Activated T-cell treated with anti-CD3 and anti-CD28 coated beads, Interleukin-2, amount 50 U/mL, for 48 hours (primary cell): ENCODE results near the gene CXXC5.

Source experiments
- DNase-seq, 2 experiments: peaks; one replicate each; pipeline ENCODE4 v3.0.0-alpha.2; 2020

CXXC5 gene

GRCh38 chr5:139651853-139652787 lies 4.0 kb downstream of the CXXC5 start:
- DNase-seq: peak; percentile 77 to 78

- no peak for DNase-seq
Measured at GRCh38 chr5:139652788-139653241, 4.7 kb downstream of the CXXC5 start.

- DNase-seq: no peak
Measured at GRCh38 chr5:139653616-139654015, 5.5 kb downstream of the CXXC5 start.

- no peak for DNase-seq
Measured at GRCh38 chr5:139654464-139654863, 6.3 kb downstream of the CXXC5 start.

- no peak for DNase-seq
Measured at GRCh38 chr5:139654871-139655491, 6.8 kb downstream of the CXXC5 start.

- DNase-seq: no peak
Measured at GRCh38 chr5:139655727-139656271, 7.7 kb downstream of the CXXC5 start.

GRCh38 chr5:139657363-139658321 lies 9.5 kb downstream of the CXXC5 start:
- DNase-seq: no peak

- DNase-seq: no peak
Measured at GRCh38 chr5:139658501-139658927, 10.4 kb downstream of the CXXC5 start.

- no peak for DNase-seq
Measured at GRCh38 chr5:139658928-139659667, 10.9 kb downstream of the CXXC5 start.

GRCh38 chr5:139659695-139660101 lies 11.5 kb downstream of the CXXC5 start:
- DNase-seq: no peak

- DNase-seq: no peak
Measured at GRCh38 chr5:139660105-139660922, 12.2 kb downstream of the CXXC5 start.

GRCh38 chr5:139660923-139661814 lies 13.0 kb downstream of the CXXC5 start:
- no peak for DNase-seq

GRCh38 chr5:139662617-139663016 lies 14.5 kb downstream of the CXXC5 start:
- DNase-seq: no peak

- DNase-seq: no peak
Measured at GRCh38 chr5:139663207-139664085, 15.3 kb downstream of the CXXC5 start.

- no peak for DNase-seq
Measured at GRCh38 chr5:139664086-139664693, 16.0 kb downstream of the CXXC5 start.

GRCh38 chr5:139664727-139665351 lies 16.7 kb downstream of the CXXC5 start:
- no peak for DNase-seq

GRCh38 chr5:139665626-139666025 lies 17.5 kb downstream of the CXXC5 start:
- DNase-seq: no peak

GRCh38 chr5:139666551-139666950 lies 18.4 kb downstream of the CXXC5 start:
- no peak for DNase-seq
